Psoas muscle (tissue), 8 donors: ENCODE measurements around the gene DPP4. TPM values are rescaled to one million over a fixed set of nuclear protein-coding genes. Genes with fewer than 3 reads are reported as not detected.
"Not testable (repeated sequence)": the region's sequence is repeated elsewhere in the genome, so short reads cannot be mapped to it uniquely, and the experiment has no call there.

Experiments
- ATAC-seq, 4 donors: fragments of 200-7000 bp; cut with Tn5 transposase; one replicate each; pipeline ENCODE4 v1.9.1; 2020; ENCODE audit warnings: moderate library complexity in 3 of 4, mild to moderate bottlenecking in 2 of 4
- DNase-seq, 2 donors: peaks; one replicate each; pipeline ENCODE4 v3.0.0-alpha.2; 2020
- H3K27ac ChIP-seq: fragments of 200-600 bp; one replicate; pipeline ENCODE4 v1.8.0; 2022
- H3K27me3 ChIP-seq, 3 donors: fragments of 200-600 bp in 1 of 3; one replicate each; pipeline versions ENCODE4 v1.6.1 to v1.8.0; 2013 to 2022; ENCODE audit warnings: low read length in 2 of 3, mild to moderate bottlenecking in 2 of 3, moderate library complexity in 1 of 3; ENCODE audit not compliant: insufficient read depth in 3 of 3
- H3K36me3 ChIP-seq, 2 donors: fragments of 200-600 bp in 1 of 2; one replicate each; pipeline versions ENCODE4 v1.6.1 to v1.8.0; 2013 to 2022; ENCODE audit warnings: low read depth in 1 of 2, mild to moderate bottlenecking in 1 of 2, moderate library complexity in 1 of 2; ENCODE audit not compliant: insufficient read depth in 1 of 2
- H3K4me1 ChIP-seq: fragments of 200-600 bp; one replicate; pipeline ENCODE4 v1.8.0; 2022
- H3K4me3 ChIP-seq: fragments of 200-600 bp; one replicate; pipeline ENCODE4 v1.8.0; 2022; ENCODE audit warnings: mild to moderate bottlenecking
- H3K9me3 ChIP-seq: fragments of 200-600 bp; one replicate; pipeline ENCODE4 v1.8.0; 2022
- WGBS, 3 donors: extraction: QIAGEN DNeasy Blood & Tissue Kit; methylation state at CpG; one replicate each; pipeline versions ENCODE4 v1.1.6 to v1.1.7; 2013; 5-methylcytosine and 5-hydroxymethylcytosine counted together
- intact Hi-C, 2 donors: fragments of 100-400 bp; cut with DNase I; formaldehyde crosslinking; loops; one replicate each; pipeline versions ENCODE4 v1.11.0 to v1.14.2; 2022
- polyA plus RNA-seq, 3 donors: library from polyadenylated mRNA; stranded (reverse); fragments of 200-250 nt; gene quantifications; one replicate each; pipeline ENCODE4 v1.2.3, GENCODE V29; 2013
- total RNA-seq, 4 donors: library from RNA; stranded (reverse); fragmentation: NEBNext Ultra II Directional in 2 of 4; extraction: Animal tissue kit (Norgen Biotek cat#: 25700) in 2 of 4; gene quantifications; one replicate each; pipeline versions ENCODE4 v1.2.1 to v1.2.4, GENCODE V29; 2021 to 2023
- TF ChIP-seq, protein P1 (sequence below): fragments of 200-600 bp; IDR thresholded peaks from one replicate; pipeline ENCODE4 v1.8.0; 2022; ENCODE audit warnings: antibody characterized with exemption
- donor health status: healthy with polysubstance abuse.
- donor health status: DM: no; HTN: no; CAD: no; lungs with moderate emphysema.
- donor health status: Bipolar disorder and iron deficiency.
- donor health status: healthy.
- donor health status: DM: yes; HTN: yes; CAD: no.
- donor health status: DM: no; HTN: no; CAD: no.
- donor health status: DM: no; HTN: no; CAD: no.
- donor health status: DM: yes; HTN: yes; CAD: no.

DPP4 gene
- total and polyA plus RNA-seq, 7 donors: 0.25 to 3.1 (median 0.80) TPM

DNA sequence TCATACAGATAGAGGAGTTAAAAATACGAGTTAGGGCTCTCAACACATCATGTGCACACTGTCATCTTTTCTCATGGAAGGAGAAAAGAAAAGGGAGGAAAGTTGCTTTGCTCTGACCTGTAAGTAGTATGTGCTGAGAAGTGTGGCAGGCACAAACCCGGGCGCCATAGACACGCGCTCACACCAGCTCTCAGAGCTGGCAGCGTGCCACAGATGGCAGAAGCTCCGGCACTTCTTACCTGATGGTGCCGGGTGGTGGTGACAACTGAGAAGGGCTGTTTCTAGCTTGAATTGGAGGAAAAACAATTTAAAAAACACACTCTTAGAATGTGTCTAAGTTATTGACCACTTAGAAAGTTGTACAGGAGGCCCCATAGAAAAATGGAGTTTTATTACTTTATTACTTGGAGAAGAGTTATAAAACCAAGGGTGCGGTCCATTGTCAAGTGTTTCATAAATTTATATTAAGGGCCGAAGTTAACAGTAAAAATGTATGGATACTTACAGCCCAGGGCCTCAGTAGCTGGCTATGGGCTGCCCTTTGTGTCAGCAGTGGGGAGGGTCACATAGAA, 92.2 kb downstream of the DPP4 start:
- no peaks in the 10 kb centered on the region for H3K27me3 ChIP-seq
- no peaks in the 10 kb centered on the region for H3K36me3 ChIP-seq
- H3K4me1 ChIP-seq: no peaks in the 10 kb centered on the region
- no peaks in the 10 kb centered on the region for H3K9me3 ChIP-seq
- no peak for ATAC-seq
- intact Hi-C loops: no loop called here
- no peak overlapping the region for H3K27ac ChIP-seq
- TF ChIP-seq, protein P1, sequence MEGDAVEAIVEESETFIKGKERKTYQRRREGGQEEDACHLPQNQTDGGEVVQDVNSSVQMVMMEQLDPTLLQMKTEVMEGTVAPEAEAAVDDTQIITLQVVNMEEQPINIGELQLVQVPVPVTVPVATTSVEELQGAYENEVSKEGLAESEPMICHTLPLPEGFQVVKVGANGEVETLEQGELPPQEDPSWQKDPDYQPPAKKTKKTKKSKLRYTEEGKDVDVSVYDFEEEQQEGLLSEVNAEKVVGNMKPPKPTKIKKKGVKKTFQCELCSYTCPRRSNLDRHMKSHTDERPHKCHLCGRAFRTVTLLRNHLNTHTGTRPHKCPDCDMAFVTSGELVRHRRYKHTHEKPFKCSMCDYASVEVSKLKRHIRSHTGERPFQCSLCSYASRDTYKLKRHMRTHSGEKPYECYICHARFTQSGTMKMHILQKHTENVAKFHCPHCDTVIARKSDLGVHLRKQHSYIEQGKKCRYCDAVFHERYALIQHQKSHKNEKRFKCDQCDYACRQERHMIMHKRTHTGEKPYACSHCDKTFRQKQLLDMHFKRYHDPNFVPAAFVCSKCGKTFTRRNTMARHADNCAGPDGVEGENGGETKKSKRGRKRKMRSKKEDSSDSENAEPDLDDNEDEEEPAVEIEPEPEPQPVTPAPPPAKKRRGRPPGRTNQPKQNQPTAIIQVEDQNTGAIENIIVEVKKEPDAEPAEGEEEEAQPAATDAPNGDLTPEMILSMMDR: no peak
- WGBS, 3 donors: 87 to 90% (median 87%) methylated on average over 10 of the region's 10 CpGs
- no peak overlapping the region for H3K4me3 ChIP-seq
- DNase-seq: no peak

DNA sequence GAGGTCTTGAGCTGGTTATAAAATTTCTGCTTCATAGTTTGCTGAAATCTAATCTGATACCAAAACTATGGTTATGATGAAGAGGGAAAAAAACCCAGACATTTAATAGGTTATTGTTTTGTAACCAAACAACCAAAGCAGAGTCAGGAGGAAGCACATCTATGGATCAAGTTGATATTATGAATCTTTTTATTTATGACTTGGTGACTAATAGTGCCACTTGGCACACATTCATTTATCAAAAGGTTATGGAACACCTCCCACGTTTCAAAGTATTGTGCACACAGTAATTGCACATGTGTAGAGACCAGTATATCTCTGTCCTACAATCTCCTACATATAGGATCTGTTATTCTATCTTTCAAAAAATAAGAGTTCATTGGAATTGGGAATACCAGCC, 93.0 kb downstream of the DPP4 start:
- Histone ChIP-seq H3K36me3 (no peaks in the 10 kb centered on the region), H3K4me1 (no peaks in the 10 kb centered on the region), H3K27me3 (no peaks in the 10 kb centered on the region), H3K4me3 (no peak overlapping the region), H3K9me3 (no peaks in the 10 kb centered on the region), H3K27ac (no peak overlapping the region)
- ATAC-seq (no peak), DNase-seq (no peak)
- TF ChIP-seq, protein P1: no peak
- intact Hi-C loops: no loop called here
- WGBS, 3 donors: 29 to 51% (median 41%) methylated on average over 1 of the region's 1 CpG

DNA sequence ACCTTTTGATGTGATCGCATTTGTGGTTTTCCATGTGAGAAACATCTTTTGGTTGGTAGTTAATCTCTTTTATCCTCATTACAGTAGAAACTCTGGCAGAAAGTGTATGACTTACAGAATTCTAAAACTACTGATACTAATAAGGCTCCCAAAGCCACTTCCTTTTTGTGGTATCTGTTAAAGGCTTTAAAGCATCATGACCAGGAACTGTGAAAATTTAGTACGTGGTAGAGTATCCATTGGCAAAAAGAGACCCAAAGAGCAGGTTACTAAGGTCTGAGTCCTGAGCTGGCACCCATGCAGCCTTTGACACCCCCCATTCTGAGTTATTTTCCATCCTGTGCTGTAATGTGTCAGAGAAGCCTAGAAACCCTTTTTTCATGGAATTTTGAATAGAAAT, 94.5 kb downstream of the DPP4 start:
- H3K4me3 ChIP-seq: no peak overlapping the region
- H3K9me3 ChIP-seq: no peaks in the 10 kb centered on the region
- no peak overlapping the region for H3K27ac ChIP-seq
- TF ChIP-seq, protein P1: no peak
- no peak for DNase-seq
- no peaks in the 10 kb centered on the region for H3K4me1 ChIP-seq
- no peak for ATAC-seq
- no peaks in the 10 kb centered on the region for H3K27me3 ChIP-seq
- H3K36me3 ChIP-seq: no peaks in the 10 kb centered on the region
- intact Hi-C loops: no loop called here
- 67 to 70% (median 69%) methylated on average over 2 of the region's 2 CpGs for WGBS, 3 donors

DNA sequence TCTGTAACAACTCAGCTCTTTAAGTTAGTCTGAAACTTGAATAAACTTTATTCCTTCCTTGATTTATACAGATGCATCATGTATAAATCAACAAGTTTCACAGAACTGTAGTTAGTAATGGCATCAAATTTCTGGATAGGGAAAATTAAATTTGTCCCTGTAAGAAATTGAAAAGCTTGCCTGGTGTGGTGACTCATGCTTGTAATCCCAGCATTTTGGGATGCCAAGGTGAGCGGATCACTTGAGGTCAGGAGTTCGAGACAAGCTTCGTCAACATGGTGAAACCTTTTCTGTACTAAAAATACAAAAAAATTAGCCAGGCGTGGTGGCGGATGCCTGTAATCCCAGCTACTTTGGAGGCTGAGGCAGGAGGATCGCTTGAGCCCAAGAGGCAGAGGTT, 96.1 kb downstream of the DPP4 start:
- WGBS, 3 donors: 63 to 76% (median 73%) methylated on average over 6 of the region's 6 CpGs
- intact Hi-C loops, ATAC-seq: not testable (repeated sequence)

DNA sequence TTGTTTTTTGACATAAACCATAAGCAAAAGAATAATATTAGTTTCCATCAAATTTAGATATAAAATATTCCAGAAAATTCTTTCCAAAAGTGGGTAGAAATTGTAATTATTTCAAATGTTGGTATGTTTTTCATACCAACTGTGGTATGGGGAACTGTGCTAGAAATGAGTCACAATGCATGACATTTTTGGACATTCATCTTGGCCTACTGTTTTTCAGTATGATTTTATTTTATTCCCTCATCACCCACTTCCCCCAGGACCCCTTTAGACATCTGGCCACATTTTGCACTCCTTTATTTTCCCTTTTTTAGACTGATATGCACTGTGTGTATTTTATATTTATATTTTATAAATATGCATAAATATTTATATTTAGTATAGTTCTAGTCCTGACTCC, 97.1 kb downstream of the DPP4 start:
- no peak for DNase-seq

More for the DNA sequence above, 96.1 kb downstream of the DPP4 start:
- H3K4me1 ChIP-seq, H3K9me3 ChIP-seq, H3K27ac ChIP-seq, H3K4me3 ChIP-seq, DNase-seq, H3K36me3 ChIP-seq, H3K27me3 ChIP-seq: not testable (repeated sequence)

More for the DNA sequence above, 97.1 kb downstream of the DPP4 start:
- intact Hi-C loops: no loop called here
- no peak for ATAC-seq
- H3K27me3 ChIP-seq: no peaks in the 10 kb centered on the region
- H3K4me1 ChIP-seq: no peaks in the 10 kb centered on the region
- TF ChIP-seq, protein P1: no peak
- H3K9me3 ChIP-seq: no peaks in the 10 kb centered on the region
- no peak overlapping the region for H3K27ac ChIP-seq
- H3K4me3 ChIP-seq: no peak overlapping the region
- no peaks in the 10 kb centered on the region for H3K36me3 ChIP-seq
